ENCODE measurements around the gene PHACTR3.

Gene PHACTR3

GRCh38 chr20:59676126-59676850 lies 71.9 kb downstream of the PHACTR3 start:
- DNase-seq: no peak

- no peak for DNase-seq
Observed at GRCh38 chr20:59676851-59677182, 72.5 kb downstream of the PHACTR3 start.

GRCh38 chr20:59677586-59677985 lies 73.2 kb downstream of the PHACTR3 start:
- no peak for DNase-seq

GRCh38 chr20:59678288-59678687 lies 73.9 kb downstream of the PHACTR3 start:
- peak; percentile 38 for DNase-seq

- DNase-seq: no peak
Observed at GRCh38 chr20:59678951-59679350, 74.6 kb downstream of the PHACTR3 start.

GRCh38 chr20:59680148-59680650 lies 75.9 kb downstream of the PHACTR3 start:
- DNase-seq: no peak

- DNase-seq: no peak
Observed at GRCh38 chr20:59680852-59681251, 76.5 kb downstream of the PHACTR3 start.

GRCh38 chr20:59682603-59683002 lies 78.3 kb downstream of the PHACTR3 start:
- DNase-seq: no peak

GRCh38 chr20:59683181-59683580 lies 78.8 kb downstream of the PHACTR3 start:
- no peak for DNase-seq

GRCh38 chr20:59684685-59685242 lies 80.4 kb downstream of the PHACTR3 start:
- no peak for DNase-seq

- no peak for DNase-seq
Observed at GRCh38 chr20:59686404-59687346, 82.3 kb downstream of the PHACTR3 start.

- DNase-seq: no peak
Observed at GRCh38 chr20:59688356-59688755, 84.0 kb downstream of the PHACTR3 start.

- no peak for DNase-seq
Observed at GRCh38 chr20:59688999-59689398, 84.7 kb downstream of the PHACTR3 start.

- DNase-seq: no peak
Observed at GRCh38 chr20:59690101-59690500, 85.8 kb downstream of the PHACTR3 start.

- no peak for DNase-seq
Observed at GRCh38 chr20:59690976-59691375, 86.6 kb downstream of the PHACTR3 start.

- no peak for DNase-seq
Observed at GRCh38 chr20:59692139-59692538, 87.8 kb downstream of the PHACTR3 start.

- no peak for DNase-seq
Observed at GRCh38 chr20:59693587-59693986, 89.2 kb downstream of the PHACTR3 start.

- DNase-seq: no peak
Observed at GRCh38 chr20:59696476-59696875, 92.1 kb downstream of the PHACTR3 start.

GRCh38 chr20:59697068-59697467 lies 92.7 kb downstream of the PHACTR3 start:
- no peak for DNase-seq

GRCh38 chr20:59698598-59698997 lies 94.3 kb downstream of the PHACTR3 start:
- no peak for DNase-seq

- DNase-seq: peak; percentile 36
Observed at GRCh38 chr20:59701236-59701635, 96.9 kb downstream of the PHACTR3 start.

GRCh38 chr20:59703046-59703445 lies 98.7 kb downstream of the PHACTR3 start:
- DNase-seq: no peak

- DNase-seq: no peak
Observed at GRCh38 chr20:59705651-59706399, 101.5 kb downstream of the PHACTR3 start.
